ENCODE data around the gene ACP7. TPM values are rescaled to one million over a fixed set of nuclear protein-coding genes. Genes with fewer than 3 reads are reported as not detected.

ACP7 gene
- total RNA-seq, 1 donor from 2014 or later, result 0.46 TPM

- TF ChIP-seq CTCF (IDR thresholded peaks at IDR 0.05; ENCODE audit: unreplicated experiment), result no peak
- Mint-ChIP-seq H3K4me1 (ENCODE audit: unreplicated experiment) (peaks cover 5% of the 10 kb centered on the region), H3K4me3 (ENCODE audit: unreplicated experiment) (no peak overlapping the region)
Measured at GRCh38 chr19:39074205-39074692, 9.9 kb upstream of the ACP7 start.

GRCh38 chr19:39074942-39075341, 9.2 kb upstream of the ACP7 start:
- TF ChIP-seq CTCF (IDR thresholded peaks at IDR 0.05; ENCODE audit: unreplicated experiment), result no peak
- peaks cover 3% of the 10 kb centered on the region for H3K27me3 Mint-ChIP-seq (ENCODE audit: unreplicated experiment)
- H3K27ac Mint-ChIP-seq (ENCODE audit: unreplicated experiment), result no peak overlapping the region
- no peaks in the 10 kb centered on the region for H3K9me3 Mint-ChIP-seq (ENCODE audit: unreplicated experiment)
- no peak for DNase-seq (ENCODE audit: low spot score)
- H3K36me3 Mint-ChIP-seq (ENCODE audit: low read depth, unreplicated experiment), result no peaks in the 10 kb centered on the region
- no peak overlapping the region for H3K4me3 Mint-ChIP-seq (ENCODE audit: unreplicated experiment)
- peaks cover 5% of the 10 kb centered on the region for H3K4me1 Mint-ChIP-seq (ENCODE audit: unreplicated experiment)

More at GRCh38 chr19:39074205-39074692, 9.9 kb upstream of the ACP7 start:
- DNase-seq (ENCODE audit: low spot score), result no peak
- no peaks in the 10 kb centered on the region for H3K9me3 Mint-ChIP-seq (ENCODE audit: unreplicated experiment)
- no peak overlapping the region for H3K27ac Mint-ChIP-seq (ENCODE audit: unreplicated experiment)
- peaks cover 3% of the 10 kb centered on the region for H3K27me3 Mint-ChIP-seq (ENCODE audit: unreplicated experiment)
- H3K36me3 Mint-ChIP-seq (ENCODE audit: low read depth, unreplicated experiment), result no peaks in the 10 kb centered on the region

DNA sequence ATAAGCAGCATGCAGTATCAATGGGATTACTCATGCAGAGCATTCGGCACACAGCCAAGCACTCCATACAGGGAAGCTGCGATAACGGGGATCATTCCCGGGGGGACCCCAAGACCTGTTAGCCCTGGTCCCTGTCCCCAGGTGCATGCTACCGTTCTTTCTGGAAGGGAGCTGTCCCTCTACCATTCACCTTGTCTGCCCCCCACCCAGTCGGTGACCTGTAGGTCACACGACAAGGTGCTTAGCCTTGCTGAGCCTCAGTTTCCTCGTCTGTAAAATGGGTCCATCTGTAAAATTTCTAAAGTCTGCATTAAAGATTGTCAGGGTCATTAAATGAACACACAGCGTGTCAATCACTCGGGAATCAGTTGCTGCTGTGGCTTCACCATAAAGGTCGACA, 6.8 kb upstream of the ACP7 start:
- TF ChIP-seq CTCF (IDR thresholded peaks at IDR 0.05; ENCODE audit: unreplicated experiment), result no peak
- no peak overlapping the region for H3K4me3 Mint-ChIP-seq (ENCODE audit: unreplicated experiment)
- no peak overlapping the region for H3K27ac Mint-ChIP-seq (ENCODE audit: unreplicated experiment)
- DNase-seq (ENCODE audit: low spot score), result no peak
- no peaks in the 10 kb centered on the region for H3K9me3 Mint-ChIP-seq (ENCODE audit: unreplicated experiment)
- peaks cover 3% of the 10 kb centered on the region for H3K27me3 Mint-ChIP-seq (ENCODE audit: unreplicated experiment)
- H3K36me3 Mint-ChIP-seq (ENCODE audit: low read depth, unreplicated experiment), result no peaks in the 10 kb centered on the region
- H3K4me1 Mint-ChIP-seq (ENCODE audit: unreplicated experiment), result peaks cover 10% of the 10 kb centered on the region

DNA sequence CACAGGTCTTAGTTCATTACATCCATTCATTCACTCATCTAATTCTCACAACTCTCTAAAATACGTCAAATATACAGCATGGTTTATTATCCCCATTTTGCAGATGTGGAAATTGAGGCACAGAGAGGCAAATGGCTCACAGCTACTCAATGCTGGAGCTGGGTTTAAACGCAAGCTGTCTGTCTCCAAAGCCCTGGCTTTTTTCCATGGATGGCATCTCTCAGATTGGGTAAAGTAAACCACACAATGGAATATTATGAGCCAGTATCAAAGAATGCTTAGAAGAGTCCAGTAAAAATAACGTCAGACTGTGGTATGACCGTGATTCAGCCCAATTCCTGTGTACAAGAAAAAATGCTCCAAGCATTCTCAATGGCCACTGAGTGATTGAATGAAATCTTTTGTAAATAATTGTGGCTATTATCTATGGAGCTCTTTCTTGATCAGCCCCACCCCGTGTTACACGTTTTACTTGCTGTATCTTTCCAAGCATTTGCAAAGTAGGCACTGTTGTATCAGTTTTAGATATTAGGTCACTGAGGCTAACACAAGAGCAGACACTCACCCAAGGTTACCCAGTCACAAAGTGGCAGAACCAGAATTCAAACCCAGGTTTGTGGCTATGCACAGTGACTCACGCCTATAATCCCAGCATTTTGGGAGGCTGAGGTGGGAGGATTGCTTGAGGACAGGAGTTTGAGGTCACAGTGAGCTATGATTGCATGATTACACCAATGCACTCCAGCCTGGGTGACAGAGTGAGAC, 5.5 kb upstream of the ACP7 start:
- Mint-ChIP-seq H3K27ac (ENCODE audit: unreplicated experiment) (no peak overlapping the region), H3K9me3 (ENCODE audit: unreplicated experiment) (no peaks in the 10 kb centered on the region), H3K4me1 (ENCODE audit: unreplicated experiment) (peaks cover 18% of the 10 kb centered on the region), H3K4me3 (ENCODE audit: unreplicated experiment) (no peak overlapping the region), H3K36me3 (ENCODE audit: low read depth, unreplicated experiment) (no peaks in the 10 kb centered on the region), H3K27me3 (ENCODE audit: unreplicated experiment) (peaks cover 3% of the 10 kb centered on the region)
- TF ChIP-seq CTCF (IDR thresholded peaks at IDR 0.05; ENCODE audit: unreplicated experiment), result no peak
- no peak for DNase-seq (ENCODE audit: low spot score)

- Mint-ChIP-seq H3K4me3 (ENCODE audit: unreplicated experiment) (no peak overlapping the region), H3K27ac (ENCODE audit: unreplicated experiment) (no peak overlapping the region), H3K4me1 (ENCODE audit: unreplicated experiment) (peaks cover 17% of the 10 kb centered on the region), H3K9me3 (ENCODE audit: unreplicated experiment) (no peaks in the 10 kb centered on the region), H3K27me3 (ENCODE audit: unreplicated experiment) (peaks cover 7% of the 10 kb centered on the region), H3K36me3 (ENCODE audit: low read depth, unreplicated experiment) (no peaks in the 10 kb centered on the region)
- no peak for TF ChIP-seq CTCF (IDR thresholded peaks at IDR 0.05; ENCODE audit: unreplicated experiment)
- DNase-seq (ENCODE audit: low spot score), result no peak
Measured at GRCh38 chr19:39080431-39080830, 3.7 kb upstream of the ACP7 start.
